ENCODE results near the gene SYT6.

DNA sequence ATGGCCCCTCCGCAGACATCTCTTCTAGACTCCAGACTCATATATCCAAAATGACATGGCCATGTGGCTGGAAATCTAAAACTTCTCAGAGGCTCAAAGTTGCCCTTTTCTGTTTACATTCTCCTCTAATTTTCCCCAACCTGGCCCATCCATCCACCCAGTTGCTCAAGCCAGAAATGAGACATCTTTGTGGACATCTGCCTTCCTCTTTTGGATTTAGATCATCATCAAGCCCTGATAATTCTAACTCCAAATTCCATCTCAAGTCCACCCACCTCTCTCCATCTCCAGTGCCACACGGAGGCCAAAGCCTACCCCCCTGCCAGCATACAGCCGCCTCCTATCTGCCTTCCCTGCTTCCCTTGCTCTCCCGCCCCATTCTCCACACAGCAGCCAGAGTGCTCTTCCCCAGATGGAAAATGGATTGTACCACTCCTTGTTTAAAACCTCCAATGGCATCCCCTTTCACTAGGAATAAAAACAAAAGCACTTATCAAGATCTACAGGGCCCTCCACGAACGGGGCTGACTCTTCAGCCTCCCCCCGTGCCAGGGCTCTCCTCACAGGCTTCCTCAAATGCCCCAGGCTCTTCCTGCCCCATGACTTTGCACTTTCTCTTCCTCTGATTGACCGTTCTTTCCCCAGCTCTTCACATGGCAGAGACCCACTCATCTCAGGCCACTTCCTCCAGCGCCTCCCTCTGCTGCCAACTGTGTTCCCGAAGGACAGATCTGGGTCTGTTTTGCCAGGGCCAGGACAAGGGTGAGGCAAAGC, 40.1 kb downstream of the SYT6 start:
- no peak for TF ChIP-seq POLR2A (IDR thresholded peaks at IDR 0.05)
- no peak for TF ChIP-seq CTCF (IDR thresholded peaks at IDR 0.05)
